H9 (cell line): ENCODE results near the gene TK2. TPM values are rescaled to one million over a fixed set of nuclear protein-coding genes. Genes with fewer than 3 reads are reported as not detected.

Experiments
- DNase-seq: peaks from one replicate; pipeline ENCODE4 v3.0.0-alpha.2; 2017
- H2AFZ ChIP-seq: one replicate; pipeline ENCODE4 v1.6.1; 2013; ENCODE audit warnings: mild to moderate bottlenecking, low read length, control low read depth, moderate library complexity
- H2AK5ac ChIP-seq: 2 replicates; pipeline ENCODE4 v1.6.1; 2013; ENCODE audit warnings: low read length, control low read depth, mixed read lengths; ENCODE audit not compliant: insufficient read length
- H2BK120ac ChIP-seq: one replicate; pipeline ENCODE4 v1.6.1; 2013; ENCODE audit warnings: low read depth, mild to moderate bottlenecking, low read length, control low read depth, inconsistent platforms; ENCODE audit not compliant: poor library complexity, severe bottlenecking
- H2BK12ac ChIP-seq: 2 replicates; pipeline ENCODE4 v1.6.1; 2013; ENCODE audit warnings: low read length, control low read depth, mixed read lengths, low read depth; ENCODE audit not compliant: insufficient read length
- H2BK15ac ChIP-seq: 2 replicates; pipeline ENCODE4 v1.6.1; 2013; ENCODE audit warnings: low read depth, low read length, control low read depth
- H2BK20ac ChIP-seq: one replicate; pipeline ENCODE4 v1.6.1; 2013; ENCODE audit warnings: low read depth, mild to moderate bottlenecking, low read length, control low read depth, inconsistent platforms; ENCODE audit not compliant: poor library complexity, severe bottlenecking
- H2BK5ac ChIP-seq: 2 replicates; pipeline ENCODE4 v1.6.1; 2013; ENCODE audit warnings: low read length, control low read depth, mixed read lengths; ENCODE audit not compliant: insufficient read length
- H3K14ac ChIP-seq: 2 replicates; pipeline ENCODE4 v1.6.1; 2013; ENCODE audit warnings: low read length, control low read depth; ENCODE audit not compliant: insufficient read depth
- H3K18ac ChIP-seq: 2 replicates; pipeline ENCODE4 v1.6.1; 2013; ENCODE audit warnings: low read depth, mild to moderate bottlenecking, mixed read lengths, low read length, control low read depth; ENCODE audit not compliant: insufficient read length
- H3K23ac ChIP-seq: 2 replicates; pipeline ENCODE4 v1.6.1; 2013; ENCODE audit warnings: low read length, control low read depth, mixed read lengths, low read depth; ENCODE audit not compliant: insufficient read length
- H3K23me2 ChIP-seq: 2 replicates; pipeline ENCODE4 v1.6.1; 2013; ENCODE audit warnings: low read depth, mild to moderate bottlenecking, mixed read lengths, low read length, control low read depth; ENCODE audit not compliant: insufficient read length, poor library complexity, severe bottlenecking
- H3K27ac ChIP-seq: 2 replicates; pipeline ENCODE4 v1.5.1; 2013; ENCODE audit warnings: low read length, control low read depth, mixed read lengths, low read depth; ENCODE audit not compliant: insufficient read length
- H3K27me3 ChIP-seq: 2 replicates; pipeline ENCODE4 v1.6.1; 2013; ENCODE audit warnings: low read length, control low read depth, inconsistent platforms; ENCODE audit not compliant: insufficient read depth
- H3K4ac ChIP-seq: 2 replicates; pipeline ENCODE4 v1.6.1; 2013; ENCODE audit warnings: low read depth, mild to moderate bottlenecking, control low read depth, inconsistent platforms, low read length, moderate library complexity
- H3K4me1 ChIP-seq: 2 replicates; pipeline ENCODE4 v1.6.1; 2013; ENCODE audit warnings: low read length, control low read depth, inconsistent platforms; ENCODE audit not compliant: insufficient read depth
- H3K4me2 ChIP-seq: 2 replicates; pipeline ENCODE4 v1.6.1; 2013; ENCODE audit warnings: low read length, control low read depth, mixed read lengths; ENCODE audit not compliant: insufficient read length, insufficient read depth
- H3K56ac ChIP-seq: 2 replicates; pipeline ENCODE4 v1.6.1; 2013; ENCODE audit warnings: low read depth, mild to moderate bottlenecking, mixed read lengths, low read length, control low read depth; ENCODE audit not compliant: insufficient read length
- H3K79me1 ChIP-seq: 2 replicates; pipeline ENCODE4 v1.6.1; 2013; ENCODE audit warnings: low read depth, mild to moderate bottlenecking, moderate library complexity, low read length, control low read depth, inconsistent platforms; ENCODE audit not compliant: insufficient read depth, poor library complexity, severe bottlenecking
- H3K79me2 ChIP-seq: 2 replicates; pipeline ENCODE4 v1.6.1; 2013; ENCODE audit warnings: low read length, control low read depth, inconsistent platforms; ENCODE audit not compliant: insufficient read depth
- H3K9ac ChIP-seq: 2 replicates; pipeline ENCODE4 v1.6.1; 2013; ENCODE audit warnings: low read length, control low read depth, mixed read lengths; ENCODE audit not compliant: insufficient read length; ENCODE audit errors: extremely low read depth
- H3K9me3 ChIP-seq: one replicate; pipeline ENCODE4 v1.6.1; 2013; ENCODE audit warnings: low read depth, low read length, inconsistent platforms; ENCODE audit not compliant: control insufficient read depth
- H3T11ph ChIP-seq: one replicate; pipeline ENCODE4 v1.6.1; 2013; ENCODE audit warnings: mild to moderate bottlenecking, low read length, control low read depth, inconsistent platforms
- H4K20me1 ChIP-seq: one replicate; pipeline ENCODE4 v1.6.1; 2013; ENCODE audit not compliant: control insufficient read depth, insufficient read length, insufficient read depth
- H4K5ac ChIP-seq: 2 replicates; pipeline ENCODE4 v1.6.1; 2013; ENCODE audit warnings: low read depth, mild to moderate bottlenecking, mixed read lengths, low read length, control low read depth; ENCODE audit not compliant: insufficient read length
- H4K8ac ChIP-seq: replicated peaks from 2 replicates; pipeline ENCODE4 v1.6.1; 2013; ENCODE audit warnings: low read length, control low read depth, mixed read lengths, low read depth; ENCODE audit not compliant: insufficient read length
- H4K91ac ChIP-seq: 2 replicates; pipeline ENCODE4 v1.6.1; 2013; ENCODE audit warnings: low read depth, mild to moderate bottlenecking, moderate library complexity, mixed read lengths, low read length, control low read depth; ENCODE audit not compliant: insufficient read length
- H3K27ac Mint-ChIP-seq, 3 experiments: 2 replicates in 2 of 3; 3 replicates in 1 of 3; pipeline ENCODE4 v1.8.0; 2020 to 2021; ENCODE audit warnings: mixed read lengths in 3 of 3, mild to moderate bottlenecking in 1 of 3, moderate library complexity in 1 of 3
- H3K27me3 Mint-ChIP-seq: 2 replicates; pipeline ENCODE4 v1.8.0; 2021; ENCODE audit warnings: low read depth, mild to moderate bottlenecking, moderate library complexity, mixed read lengths
- H3K36me3 Mint-ChIP-seq, 3 experiments: 2 replicates in 2 of 3; 3 replicates in 1 of 3; pipeline ENCODE4 v1.8.0; 2020 to 2021; ENCODE audit warnings: low read depth in 3 of 3, mixed read lengths in 3 of 3; ENCODE audit not compliant: insufficient read depth in 1 of 3
- H3K4me1 Mint-ChIP-seq, 2 experiments: 2 replicates each; pipeline ENCODE4 v1.8.0; 2020; ENCODE audit warnings: mixed read lengths in 2 of 2
- H3K4me3 Mint-ChIP-seq, 2 experiments: 2 replicates in 1 of 2; 3 replicates in 1 of 2; pipeline ENCODE4 v1.8.0; 2020 to 2021; ENCODE audit warnings: mild to moderate bottlenecking in 2 of 2, mixed read lengths in 2 of 2, moderate library complexity in 1 of 2
- H3K9me3 Mint-ChIP-seq, 2 experiments: 2 replicates in 1 of 2; 3 replicates in 1 of 2; pipeline ENCODE4 v1.8.0; 2020; ENCODE audit warnings: mild to moderate bottlenecking in 2 of 2, mixed read lengths in 2 of 2, moderate library complexity in 1 of 2
- WGBS: extraction: QIAGEN DNeasy Blood & Tissue Kit; methylation state at CpG from one replicate; pipeline ENCODE4 v1.1.7; 2013; ENCODE audit warnings: missing lambda C conversion rate, low lambda C conversion rate, mixed read lengths; ENCODE audit not compliant: insufficient read length; ENCODE audit errors: extremely low coverage; 5-methylcytosine and 5-hydroxymethylcytosine counted together
- total RNA-seq: library from RNA; stranded (reverse); gene quantifications from 2 replicates; pipeline ENCODE4 v1.2.1, GENCODE V29; 2021
- TF ChIP-seq, protein P1 (sequence below): fragments of 200-600 bp; sonication (generic); conservative IDR thresholded peaks from 3 replicates; pipeline ENCODE4 v1.8.0; 2021; ENCODE audit warnings: antibody characterized with exemption, mild to moderate bottlenecking

TK2 gene
- total RNA-seq, 1 experiment from 2014 or later, result 5.2 TPM

GRCh38 chr16:66548868-66549267 lies 1.1 kb downstream of the TK2 start:
- Histone ChIP-seq H2AFZ (no peak overlapping the region), H3K27me3 (no peaks in the 10 kb centered on the region; the same call in 1 of the 2 replicates), H3K27ac (no peak overlapping the region), H4K91ac (peak overlapping the region; percentile 76), H2BK12ac (no peak overlapping the region), H3T11ph (no peak overlapping the region), H3K79me2 (no peaks in the 10 kb centered on the region), H2BK5ac (no peak overlapping the region), H3K23ac (no peak overlapping the region), H3K14ac (peak overlapping the region; percentile 98), H4K5ac (peak overlapping the region; percentile 85), H3K23me2 (peaks cover 12% of the 10 kb centered on the region), H2BK15ac (no peak overlapping the region), H4K8ac (peak overlapping the region; percentile 68), H4K20me1 (no peaks in the 10 kb centered on the region), H3K56ac (no peak overlapping the region), H3K79me1 (no peaks in the 10 kb centered on the region), H3K4me1 (no peaks in the 10 kb centered on the region), H3K9ac (no peak overlapping the region), H3K4ac (no peak overlapping the region), H2AK5ac (no peak overlapping the region), H2BK20ac (no peak overlapping the region), H3K9me3 (no peaks in the 10 kb centered on the region), H3K18ac (peak overlapping the region; percentile 94), H3K4me2 (peak overlapping the region; percentile 89), H2BK120ac (no peak overlapping the region)
- Mint-ChIP-seq H3K9me3 (peaks cover 3 to 5% of the 10 kb centered on the region in 2 experiments; a peak in 2 of 5 replicates), H3K27ac (peak overlapping the region in 1 of 3 experiments; percentile 40; a peak in 2 of 7 replicates), H3K36me3 (peaks cover 2 to 13% (median 4%) of the 10 kb centered on the region in 3 experiments; a peak in 5 of 7 replicates), H3K4me3 (peak overlapping the region; percentile 71 to 75; a peak in 4 of 5 replicates), H3K27me3 (peaks cover 19% of the 10 kb centered on the region), H3K4me1 (peaks cover 13 to 19% of the 10 kb centered on the region in 2 experiments)
- no CpG with 5 or more reads among the region's 9 CpGs for WGBS
- no peak for DNase-seq
- TF ChIP-seq, protein P1, sequence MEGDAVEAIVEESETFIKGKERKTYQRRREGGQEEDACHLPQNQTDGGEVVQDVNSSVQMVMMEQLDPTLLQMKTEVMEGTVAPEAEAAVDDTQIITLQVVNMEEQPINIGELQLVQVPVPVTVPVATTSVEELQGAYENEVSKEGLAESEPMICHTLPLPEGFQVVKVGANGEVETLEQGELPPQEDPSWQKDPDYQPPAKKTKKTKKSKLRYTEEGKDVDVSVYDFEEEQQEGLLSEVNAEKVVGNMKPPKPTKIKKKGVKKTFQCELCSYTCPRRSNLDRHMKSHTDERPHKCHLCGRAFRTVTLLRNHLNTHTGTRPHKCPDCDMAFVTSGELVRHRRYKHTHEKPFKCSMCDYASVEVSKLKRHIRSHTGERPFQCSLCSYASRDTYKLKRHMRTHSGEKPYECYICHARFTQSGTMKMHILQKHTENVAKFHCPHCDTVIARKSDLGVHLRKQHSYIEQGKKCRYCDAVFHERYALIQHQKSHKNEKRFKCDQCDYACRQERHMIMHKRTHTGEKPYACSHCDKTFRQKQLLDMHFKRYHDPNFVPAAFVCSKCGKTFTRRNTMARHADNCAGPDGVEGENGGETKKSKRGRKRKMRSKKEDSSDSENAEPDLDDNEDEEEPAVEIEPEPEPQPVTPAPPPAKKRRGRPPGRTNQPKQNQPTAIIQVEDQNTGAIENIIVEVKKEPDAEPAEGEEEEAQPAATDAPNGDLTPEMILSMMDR, result no peak
